NCI-H1092 (cell line): ENCODE data around the gene CHST6.
A peak's percentile ranks its signal among the peaks of the same experiment; 100 is the strongest.
"Not testable (repeated sequence)": the region's sequence is repeated elsewhere in the genome, so short reads cannot be mapped to it uniquely, and the experiment has no call there.

Experiments used
- DNase-seq: peaks from one replicate; lab custom pipeline; 2025; lab: John Stamatoyannopoulos, UW

The CHST6 gene

GRCh38 chr16:75475420-75475847, 19.8 kb downstream of the CHST6 start:
- DNase-seq = no peak

GRCh38 chr16:75472908-75473877, 22.0 kb downstream of the CHST6 start:
- DNase-seq = no peak

GRCh38 chr16:75471723-75472633, 23.3 kb downstream of the CHST6 start:
- DNase-seq = peak; percentile 58

- DNase-seq = no peak
Measured at GRCh38 chr16:75466760-75467159, 28.5 kb downstream of the CHST6 start.

DNA sequence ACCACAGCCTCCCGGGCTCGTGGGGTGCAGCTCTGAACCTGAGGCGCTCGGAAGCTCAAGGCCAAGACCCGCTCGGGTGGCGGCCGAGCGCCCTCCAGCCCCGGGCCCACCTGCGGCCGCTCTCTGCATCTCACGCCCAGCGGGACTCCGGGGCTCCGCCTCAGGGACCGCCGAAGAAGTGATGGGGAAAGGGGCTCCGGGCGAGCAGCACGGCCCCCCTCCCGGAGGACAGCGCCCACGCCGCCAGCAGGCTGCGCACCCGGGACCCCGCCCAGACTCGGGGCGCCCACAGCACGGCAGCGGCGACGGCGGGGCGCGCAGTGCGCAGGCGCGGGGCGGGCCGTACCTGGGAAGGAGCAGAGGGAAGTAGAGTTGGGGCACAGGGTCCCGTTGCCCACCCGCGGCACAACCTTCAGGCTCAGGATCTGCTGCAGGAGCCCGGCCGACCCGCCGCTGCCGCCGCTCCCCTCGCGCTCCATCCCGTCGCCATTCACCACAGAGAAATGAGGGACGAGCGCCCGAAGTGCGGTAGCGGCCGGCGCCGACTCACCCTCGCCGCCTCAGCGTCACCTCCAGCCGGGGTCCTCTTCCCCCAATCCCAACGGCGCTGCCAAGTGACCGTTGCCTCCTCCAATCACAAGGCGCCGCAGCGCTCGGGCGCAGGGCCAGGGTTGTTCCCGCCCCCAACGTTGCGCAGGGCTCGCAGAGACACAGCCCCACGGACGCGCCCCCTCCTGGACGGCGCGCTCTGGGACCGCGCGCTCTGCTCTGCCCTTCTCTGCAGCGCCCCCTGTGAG, 30.9 kb downstream of the CHST6 start, which contains the start of gene TMEM170A:
Gene TMEM170A, minus strand, starts transcription at position 568 of the 797 bp plus-strand sequence. Its CDS starts 89 bp downstream, at position 479.
- peak; percentile 98 for DNase-seq

GRCh38 chr16:75463389-75464121, 31.7 kb downstream of the CHST6 start:
- DNase-seq = not testable (repeated sequence)

DNA sequence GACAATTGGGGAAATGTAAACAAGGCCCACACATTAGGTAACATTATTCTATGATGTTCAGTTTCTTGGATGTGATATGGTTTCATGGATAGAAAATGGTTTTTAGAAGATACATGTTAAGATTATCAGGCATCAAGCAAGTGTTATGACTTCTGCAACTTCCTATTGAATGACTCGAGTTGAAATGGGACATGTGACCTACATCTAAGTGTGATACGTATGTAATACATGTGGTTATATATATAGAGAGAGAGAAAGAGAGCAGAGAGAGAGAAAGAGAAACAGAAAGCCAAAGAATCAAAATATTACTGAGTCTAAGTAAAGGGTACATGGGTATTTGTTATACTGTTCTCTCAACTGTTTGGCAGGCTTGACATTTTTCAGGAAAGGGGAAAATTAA, 32.4 kb downstream of the CHST6 start:
- DNase-seq = no peak

- no peak for DNase-seq
Measured at GRCh38 chr16:75461575-75461974, 33.7 kb downstream of the CHST6 start.

GRCh38 chr16:75460446-75460845, 34.8 kb downstream of the CHST6 start:
- DNase-seq = no peak

DNA sequence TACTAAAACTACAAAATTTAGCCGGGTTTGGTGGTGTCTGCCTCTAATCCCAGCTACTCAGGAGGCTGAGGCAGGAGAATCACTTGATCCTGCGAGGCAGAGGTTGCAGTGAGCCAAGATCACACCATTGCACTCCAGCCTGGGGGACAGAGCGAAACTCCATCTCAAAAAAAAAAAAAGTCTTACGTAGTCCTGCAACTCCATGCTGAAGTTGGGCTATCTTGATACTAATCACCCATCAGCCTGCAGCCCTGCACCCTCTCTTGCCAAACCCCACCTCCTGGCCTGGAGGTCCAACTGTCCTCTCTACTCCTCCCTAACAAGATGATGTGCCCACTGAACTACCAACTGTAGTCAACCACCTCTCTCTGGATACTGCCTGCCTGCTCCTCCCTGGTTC, 35.5 kb downstream of the CHST6 start:
- DNase-seq = no peak

GRCh38 chr16:75458439-75458838, 36.8 kb downstream of the CHST6 start:
- DNase-seq = no peak

- DNase-seq = no peak
Measured at GRCh38 chr16:75458029-75458428, 37.2 kb downstream of the CHST6 start.

GRCh38 chr16:75457485-75458021, 37.7 kb downstream of the CHST6 start:
- no peak for DNase-seq

DNA sequence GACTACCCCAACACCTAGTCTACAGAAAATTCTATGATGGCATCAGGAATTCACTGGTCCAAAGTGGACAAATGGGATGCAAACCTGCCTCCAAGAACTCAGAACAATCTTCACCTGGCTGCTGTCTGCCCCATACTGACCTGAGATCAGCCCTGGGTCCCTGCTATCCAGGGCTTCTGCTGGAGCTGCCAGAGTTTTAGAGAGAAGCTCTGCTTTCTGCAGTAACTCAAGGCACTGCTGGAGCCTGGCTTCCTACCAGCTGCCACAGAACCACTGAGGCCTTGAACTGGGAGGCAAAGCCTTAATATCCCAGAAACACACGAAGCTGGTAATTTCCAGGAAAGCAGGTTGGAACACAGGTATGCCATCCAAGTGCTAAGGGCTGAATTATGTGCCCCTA, 38.3 kb downstream of the CHST6 start:
- no peak for DNase-seq

GRCh38 chr16:75456486-75456885, 38.8 kb downstream of the CHST6 start:
- not testable (repeated sequence) for DNase-seq

DNA sequence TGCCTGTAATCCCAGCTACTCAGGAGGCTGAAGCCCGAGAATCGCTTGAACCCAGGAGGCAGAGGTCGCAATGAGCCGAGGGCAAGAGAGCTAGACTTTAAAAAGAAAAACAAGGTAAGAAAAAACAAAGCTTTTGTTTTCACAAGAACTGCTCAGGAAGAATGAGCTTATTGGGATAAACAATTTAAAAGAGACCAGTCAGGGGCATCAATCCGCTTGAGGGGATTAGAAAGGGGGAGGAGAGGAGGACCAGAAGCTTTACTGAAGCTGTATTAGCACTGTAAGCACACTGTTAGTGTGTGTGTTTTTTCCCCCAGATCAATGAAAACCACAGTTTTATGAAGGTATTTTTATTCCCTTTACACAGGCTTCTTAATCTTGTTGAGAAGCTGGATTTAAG, 39.6 kb downstream of the CHST6 start:
- DNase-seq = no peak

GRCh38 chr16:75452464-75453190, 42.6 kb downstream of the CHST6 start:
- DNase-seq = no peak

DNA sequence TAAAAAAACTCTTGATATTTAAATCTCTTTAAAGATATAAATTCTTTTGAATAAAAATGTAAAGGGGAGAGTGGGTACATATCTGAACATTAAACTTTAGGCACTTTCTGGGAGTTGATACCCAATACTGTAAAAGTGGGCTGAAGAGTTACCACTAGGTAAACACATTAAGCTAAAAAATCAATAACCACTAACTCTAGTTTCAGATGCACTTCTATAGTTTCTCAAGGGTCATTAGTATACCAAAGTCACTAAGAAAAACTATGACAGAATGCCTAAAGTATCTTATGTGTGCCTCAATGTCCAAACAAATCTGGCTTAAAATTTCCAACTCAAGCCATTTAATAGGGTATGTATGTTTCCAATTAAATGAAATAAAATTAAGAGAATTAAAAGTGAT, 48.8 kb downstream of the CHST6 start:
- DNase-seq = no peak

DNA sequence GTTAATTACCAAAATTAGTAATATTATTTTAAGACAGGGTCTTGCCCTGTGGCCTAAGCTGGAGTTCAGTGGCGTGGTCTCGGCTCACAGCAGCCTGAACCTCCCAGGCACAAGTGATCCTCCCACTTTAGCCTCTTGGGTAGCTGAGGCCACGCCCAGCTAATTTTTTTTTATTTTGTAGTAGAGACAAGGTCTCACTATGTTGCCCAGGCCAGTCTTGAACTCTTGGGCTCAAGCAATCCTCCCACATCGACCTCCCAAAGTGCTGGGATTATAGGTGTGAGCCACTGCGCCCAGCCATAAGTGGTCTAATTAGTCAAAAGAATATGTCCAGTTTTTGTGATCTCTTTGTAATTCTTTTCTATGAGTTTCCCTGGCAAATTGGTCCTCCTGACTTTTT, 49.9 kb downstream of the CHST6 start:
- DNase-seq = no peak

DNA sequence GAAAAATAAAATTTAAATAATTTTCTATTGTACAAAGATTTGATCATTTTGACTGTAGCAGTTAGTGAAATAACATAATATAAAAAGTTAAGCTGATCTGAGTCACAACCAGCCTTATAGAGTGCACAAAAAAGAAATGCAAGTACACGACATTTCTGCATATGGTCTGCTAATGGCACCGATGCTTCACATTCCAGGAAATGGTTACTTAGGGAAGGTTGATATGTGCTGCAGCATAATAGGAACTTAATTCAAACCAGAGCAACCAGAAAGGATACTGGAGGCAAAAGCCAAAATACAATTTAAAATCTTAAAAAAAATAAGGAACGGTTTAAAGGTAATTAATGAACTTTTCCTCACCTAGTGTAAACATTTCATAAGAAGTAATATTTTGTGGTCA, 51.9 kb downstream of the CHST6 start:
- DNase-seq = no peak
